ENCODE results near the gene BRD4.
"Not testable (repeated sequence)": the region's sequence is repeated elsewhere in the genome, so short reads cannot be mapped to it uniquely, and the experiment has no call there.

BRD4 gene

GRCh38 chr19:15358918-15359317 is 26.6 kb upstream of the BRD4 start:
- no peak for DNase-seq

DNA sequence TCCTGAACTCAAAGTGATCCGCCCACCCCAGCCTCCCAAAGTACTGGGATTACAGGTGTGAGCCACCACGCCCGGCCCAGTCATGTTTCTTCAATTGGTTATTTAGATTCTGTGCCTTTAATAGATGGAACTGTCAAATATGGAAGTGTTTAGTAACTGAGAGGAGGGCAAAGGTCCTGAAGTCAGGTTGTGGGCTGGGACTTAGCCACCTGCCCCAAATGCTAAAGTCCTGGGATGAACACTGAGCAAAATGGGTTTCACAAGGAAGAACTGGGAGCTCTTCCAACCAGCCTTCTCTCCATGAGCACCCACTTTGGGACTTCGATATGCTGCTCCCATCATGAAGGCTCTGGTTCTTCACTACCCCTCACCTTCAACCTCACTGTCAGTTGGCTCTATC is 25.6 kb upstream of the BRD4 start:
- DNase-seq = no peak

DNA sequence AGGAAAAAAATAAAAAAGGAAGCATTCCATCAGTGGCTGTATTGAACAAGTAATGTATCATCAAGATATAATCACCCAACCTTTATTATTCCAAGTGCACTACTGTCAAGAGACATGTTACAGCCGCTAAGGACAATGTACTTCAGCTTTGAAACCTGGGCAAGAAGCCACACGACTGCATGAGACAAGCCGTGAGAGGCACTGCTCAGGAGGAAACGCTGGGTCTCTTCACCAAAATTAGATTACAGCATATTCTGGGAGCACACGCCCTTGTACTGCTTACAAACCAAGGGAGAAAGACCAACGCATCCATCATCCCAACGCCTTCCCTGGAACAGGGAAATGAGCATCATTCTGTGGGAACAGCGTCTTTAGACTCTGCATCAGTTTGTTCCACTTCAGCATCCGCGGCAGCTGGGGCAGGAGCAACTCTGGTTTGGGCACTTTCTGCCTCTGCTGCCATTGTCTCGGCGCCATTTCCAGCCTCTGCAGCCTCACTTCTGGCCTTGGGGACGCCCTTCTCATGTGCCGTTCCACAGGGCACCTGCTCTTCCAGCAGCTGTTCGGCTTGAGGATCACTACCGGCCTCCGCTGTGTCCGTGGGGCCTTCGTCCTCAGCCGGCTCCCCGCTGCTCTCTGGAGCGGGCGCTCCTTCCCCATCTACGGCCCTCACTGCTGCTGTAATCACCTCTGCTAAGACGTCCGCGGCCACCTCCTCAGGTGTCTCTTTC is 22.4 kb upstream of the BRD4 start:
- no peak for DNase-seq

GRCh38 chr19:15353908-15354307 is 21.6 kb upstream of the BRD4 start:
- DNase-seq = no peak

- not testable (repeated sequence) for DNase-seq
Measured at GRCh38 chr19:15352535-15352934, 20.2 kb upstream of the BRD4 start.

- not testable (repeated sequence) for DNase-seq
Measured at GRCh38 chr19:15341328-15341727, 9.0 kb upstream of the BRD4 start.

GRCh38 chr19:15340086-15340485 is 7.7 kb upstream of the BRD4 start:
- DNase-seq = no peak

DNA sequence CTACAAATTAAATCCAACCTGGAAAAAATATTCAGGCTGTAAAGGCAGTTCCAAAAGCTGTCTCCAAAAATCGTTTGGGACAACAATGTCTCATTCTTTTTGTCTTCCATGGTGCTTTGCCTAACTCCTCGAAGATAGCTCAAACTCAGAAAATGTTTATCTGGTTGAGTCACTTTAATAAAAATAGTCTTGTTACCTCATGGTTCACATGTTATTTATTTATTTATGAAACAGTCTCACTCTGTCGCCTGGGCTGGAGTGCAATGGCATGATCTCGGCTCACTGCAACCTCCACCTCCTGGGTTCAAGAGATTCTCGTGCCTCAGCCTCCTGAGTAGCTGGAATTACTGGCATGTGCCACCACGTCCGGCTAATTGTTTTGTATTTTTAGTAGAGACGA is 4.9 kb upstream of the BRD4 start:
- DNase-seq = no peak

DNA sequence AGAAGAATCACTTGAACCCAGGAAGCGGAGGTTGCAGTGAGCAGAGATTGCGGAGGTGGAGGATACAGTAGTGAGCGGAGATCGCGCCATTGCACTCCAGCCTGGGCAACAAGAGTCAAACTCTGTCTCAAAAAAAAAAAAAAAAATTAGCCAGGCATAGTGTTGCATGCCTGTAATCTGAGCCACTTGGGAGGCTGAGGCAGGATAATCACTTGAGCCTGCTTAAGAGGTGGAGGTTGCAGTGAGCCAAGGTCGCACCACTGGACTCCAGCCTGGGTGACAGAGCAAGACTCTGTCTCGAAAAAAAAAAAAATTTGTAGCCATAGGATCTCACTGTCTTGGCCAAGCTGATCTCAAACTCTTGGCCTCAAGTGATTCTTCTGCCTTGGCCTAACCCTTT is 3.7 kb upstream of the BRD4 start:
- not testable (repeated sequence) for DNase-seq

DNA sequence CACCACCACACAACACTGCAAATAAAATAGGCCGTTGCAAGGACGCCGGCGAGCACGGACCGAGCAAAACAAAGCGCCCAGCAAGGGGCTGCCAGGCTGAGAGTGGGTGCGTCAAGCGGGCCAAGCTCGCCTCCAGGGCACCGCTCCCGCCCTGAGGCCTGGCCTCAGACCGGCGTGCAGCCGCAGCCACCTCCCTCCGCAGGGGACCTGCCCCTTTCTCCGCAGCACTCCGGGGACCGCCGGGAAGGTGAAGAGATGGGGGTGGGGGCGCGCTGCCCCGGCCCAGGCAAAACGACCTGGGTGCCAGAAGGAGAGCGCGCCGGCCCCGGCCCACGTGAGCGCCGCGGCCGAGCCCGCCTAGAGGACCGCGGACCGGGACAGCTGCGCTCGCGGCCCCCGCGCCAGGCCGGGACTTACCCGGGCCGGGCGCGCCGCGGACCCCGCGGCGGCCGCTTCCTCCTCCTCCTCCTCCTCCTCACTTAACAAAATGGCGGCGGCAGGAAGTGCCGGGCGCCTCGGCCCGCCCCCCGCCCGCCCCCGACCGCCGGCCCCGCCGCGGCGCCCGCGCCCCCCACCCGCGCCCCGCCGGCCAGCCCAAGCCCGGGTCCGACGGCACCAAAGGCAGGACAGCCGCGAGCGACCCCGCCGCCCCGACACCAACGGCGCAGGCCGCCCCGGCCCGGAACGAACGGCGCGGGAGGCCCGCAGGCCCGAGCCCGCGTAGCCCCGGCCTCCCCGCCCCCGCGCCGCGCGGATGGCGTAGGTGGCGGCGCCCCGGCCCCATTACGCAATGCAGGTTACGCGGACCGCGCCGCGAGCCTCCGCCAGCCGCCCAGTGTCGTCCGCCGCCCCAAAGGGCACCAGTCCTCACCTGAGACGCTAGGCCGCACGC is 674 bp downstream of the BRD4 start:
- DNase-seq = peak; percentile 67

- no peak for DNase-seq
Measured at GRCh38 chr19:15330801-15331418, 1.4 kb downstream of the BRD4 start.

DNA sequence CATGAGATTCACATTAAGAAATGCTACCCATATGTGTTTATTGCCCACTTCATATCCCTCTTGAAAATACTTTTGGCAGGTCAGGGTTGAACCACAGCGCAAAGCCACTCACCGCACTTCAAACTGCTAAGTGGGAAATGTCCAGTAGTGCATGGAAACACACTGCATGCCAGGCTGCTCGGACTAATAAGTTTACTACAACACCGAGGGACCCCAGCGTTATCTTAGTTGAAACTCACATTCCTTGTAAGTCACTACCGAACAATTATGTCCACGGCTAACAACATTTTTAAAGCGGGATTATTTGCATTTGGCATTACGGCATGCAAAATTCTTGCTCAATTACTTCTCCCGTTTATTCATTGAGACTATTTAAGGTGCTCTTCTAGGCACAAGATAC is 4.0 kb downstream of the BRD4 start:
- no peak for DNase-seq

DNA sequence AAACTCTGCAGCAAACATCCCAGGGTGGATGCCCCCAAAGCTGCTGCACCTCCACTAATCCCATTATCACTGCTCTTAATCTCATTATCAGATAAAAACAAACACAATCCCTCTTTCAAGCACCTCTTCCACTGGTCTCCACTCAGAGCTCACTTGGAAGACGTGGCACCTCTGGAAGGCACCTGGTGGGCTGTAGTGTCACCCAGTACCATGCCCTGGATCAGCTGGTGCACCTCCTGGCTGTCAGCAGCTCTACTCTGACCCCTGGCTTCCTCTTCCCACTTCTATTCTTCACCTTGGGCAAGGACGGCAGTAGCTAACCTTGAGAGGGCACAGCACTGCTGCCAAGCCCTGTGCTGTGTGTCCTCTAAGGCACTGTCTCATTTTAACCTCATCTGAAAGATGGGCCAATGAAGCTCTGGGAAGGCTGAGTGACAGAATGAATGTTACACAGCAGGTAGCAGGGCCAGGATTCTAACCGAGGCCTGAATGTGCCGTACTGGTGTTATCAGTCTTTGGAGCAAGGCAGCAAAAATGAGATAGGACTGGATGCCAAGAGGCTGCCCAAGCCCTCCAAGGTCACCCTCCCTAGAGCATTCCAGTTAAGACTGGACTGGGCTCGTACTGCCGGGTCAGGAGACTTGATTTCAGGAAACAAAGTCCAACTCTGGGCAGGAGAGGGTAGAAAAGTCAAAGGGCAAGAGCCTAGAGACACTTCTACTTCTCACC is 7.4 kb downstream of the BRD4 start:
- DNase-seq = peak; percentile 10

DNA sequence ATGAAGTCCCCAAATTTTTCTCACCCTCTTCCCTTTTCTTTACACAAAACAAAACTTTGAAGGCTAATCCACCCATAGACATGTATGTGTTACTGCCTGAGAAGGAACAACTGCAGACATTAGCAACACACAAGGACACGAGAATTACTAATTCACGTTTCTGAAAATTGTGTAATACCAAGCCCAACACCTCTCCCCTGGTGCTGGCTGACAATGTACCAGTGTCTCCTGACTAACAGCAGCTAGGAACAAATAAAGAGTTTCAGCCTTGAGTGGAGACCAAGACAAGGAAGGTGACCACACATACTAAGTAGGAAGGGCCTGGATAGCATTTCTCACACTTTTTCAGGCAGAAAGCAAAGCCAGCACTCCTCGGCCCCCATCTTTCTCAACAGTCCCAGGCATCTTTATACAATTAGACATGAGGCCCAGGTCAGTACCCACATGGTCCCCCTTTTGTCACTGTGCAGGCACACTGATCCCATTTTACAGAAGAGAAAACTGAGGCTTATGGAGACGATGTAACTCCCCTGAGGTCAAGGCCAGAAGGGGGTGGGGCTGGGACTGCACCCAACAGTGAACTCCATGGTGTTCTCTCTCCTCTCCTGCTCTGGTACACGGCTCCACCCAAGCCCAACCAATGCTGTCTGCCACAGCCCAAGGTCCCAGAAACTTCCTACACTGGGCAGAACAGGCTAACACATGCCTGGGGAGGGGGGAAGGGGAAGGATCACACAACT is 8.7 kb downstream of the BRD4 start:
- DNase-seq = no peak

DNA sequence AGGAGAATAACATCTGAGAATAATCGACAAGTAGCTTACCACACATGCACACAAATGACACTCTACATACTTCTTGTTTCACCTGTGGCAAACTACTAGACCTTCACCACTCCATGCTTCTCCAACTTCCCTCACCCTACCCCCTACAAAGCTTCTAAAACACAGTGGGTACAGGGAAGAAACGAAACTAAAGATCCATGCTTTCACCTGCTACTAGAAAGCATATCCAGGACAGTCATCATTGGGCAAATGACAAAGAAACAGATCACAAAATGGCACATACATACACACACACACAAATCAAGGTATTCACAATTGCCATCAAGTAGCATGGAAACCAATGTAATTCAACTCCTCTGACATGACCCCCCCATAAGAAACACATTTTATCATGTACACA is 10.6 kb downstream of the BRD4 start:
- DNase-seq = no peak

DNA sequence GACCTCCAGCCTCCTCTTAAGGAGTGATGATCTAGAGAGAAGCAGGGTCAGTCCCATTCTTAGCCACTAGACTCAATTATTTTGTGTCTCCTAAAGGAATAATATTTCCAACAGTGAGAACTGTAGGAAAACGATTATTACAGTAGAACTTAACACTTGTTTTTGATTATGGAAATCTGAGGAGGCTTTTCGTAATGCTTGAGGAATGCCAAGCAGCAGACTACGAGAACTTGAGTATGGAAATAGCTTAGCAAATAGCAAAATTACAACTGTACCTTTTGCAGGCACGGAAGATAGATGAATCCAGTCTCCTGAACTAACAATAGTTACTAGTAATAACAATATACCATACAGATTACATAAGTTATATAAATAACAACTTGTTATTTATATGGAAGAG is 12.2 kb downstream of the BRD4 start:
- DNase-seq = no peak

GRCh38 chr19:15318241-15318691 is 14.1 kb downstream of the BRD4 start:
- DNase-seq = no peak

GRCh38 chr19:15317392-15318071 is 14.8 kb downstream of the BRD4 start:
- no peak for DNase-seq

DNA sequence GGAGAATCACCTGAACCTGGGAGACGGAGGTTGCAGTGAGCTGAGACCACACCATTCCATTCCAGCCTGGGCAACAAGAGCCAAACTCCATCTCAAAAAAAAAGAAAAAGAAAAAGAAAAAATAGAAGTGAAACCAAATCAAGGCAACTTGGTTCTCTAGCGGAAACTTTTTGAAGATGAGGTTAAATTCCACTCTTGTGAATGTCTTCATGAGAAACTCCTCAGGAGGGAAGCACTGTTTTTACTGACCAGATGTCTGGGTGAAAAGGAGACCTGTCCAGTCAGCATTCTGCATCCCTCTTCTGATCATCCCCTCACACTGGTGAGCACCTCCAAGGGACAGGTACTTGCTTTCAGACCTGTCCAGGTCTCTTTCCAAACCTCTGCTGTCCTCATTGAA is 15.8 kb downstream of the BRD4 start:
- no peak for DNase-seq

DNA sequence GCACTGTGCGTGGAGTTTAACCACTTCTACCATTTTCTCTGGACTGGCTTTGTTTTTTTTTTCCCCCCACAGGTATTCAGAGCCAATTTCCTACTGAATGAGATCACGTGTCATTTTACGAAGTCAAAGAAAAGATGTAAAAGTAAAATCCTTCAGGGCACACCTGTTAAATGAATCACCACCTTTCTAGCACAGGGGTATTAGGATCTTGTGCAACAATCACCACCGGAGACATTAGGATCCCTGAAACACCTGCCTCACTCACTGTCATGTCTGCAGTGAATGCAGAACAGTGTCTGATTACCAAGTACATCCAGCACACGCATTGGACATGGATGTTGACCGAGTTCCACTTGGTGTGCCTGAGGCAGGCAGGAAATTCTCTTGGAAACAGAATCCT is 17.2 kb downstream of the BRD4 start:
- no peak for DNase-seq

GRCh38 chr19:15313649-15314279 is 18.6 kb downstream of the BRD4 start:
- DNase-seq = no peak
